ENCODE measurements around the gene BCAP29. TPM values are rescaled to one million over a fixed set of nuclear protein-coding genes. Genes with fewer than 3 reads are reported as not detected.

Gene BCAP29
- total RNA-seq, 1 donor from 2014 or later: 62.2 TPM

DNA sequence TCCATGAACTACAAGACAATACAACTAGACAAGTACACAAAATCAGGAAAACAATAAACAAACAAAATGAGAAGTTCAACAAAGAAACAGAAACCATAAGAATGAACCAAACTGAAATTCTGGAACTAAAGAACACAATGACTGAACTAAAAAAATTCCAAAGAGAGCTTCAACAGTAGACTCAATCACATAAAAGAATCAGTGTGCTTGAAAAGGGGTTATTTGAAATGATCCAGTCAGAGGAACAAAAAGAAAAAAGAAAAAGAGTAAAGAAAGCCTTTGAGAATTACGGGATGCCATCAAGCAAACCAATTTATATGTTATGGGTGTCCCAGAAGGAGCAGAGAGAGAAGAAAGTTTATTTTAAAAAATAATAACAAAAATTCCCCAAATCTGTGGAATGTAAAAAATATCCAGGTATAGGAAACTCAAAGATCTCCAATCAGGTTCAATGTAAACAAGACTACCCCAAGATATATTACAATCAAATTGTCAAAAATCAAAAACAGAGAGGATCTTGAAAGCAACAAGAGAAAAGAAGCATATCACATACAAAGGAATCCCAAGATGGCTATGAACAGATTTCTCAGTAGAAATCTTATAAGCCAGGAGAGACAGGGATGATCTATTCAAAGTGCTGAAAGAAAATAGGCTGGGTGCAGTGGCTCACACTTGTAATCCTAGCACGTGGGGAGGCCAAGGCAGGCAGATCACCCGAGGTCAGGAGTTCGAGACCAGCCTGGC lies 35.0 kb upstream of the BCAP29 start:
- TF ChIP-seq, protein P1, sequence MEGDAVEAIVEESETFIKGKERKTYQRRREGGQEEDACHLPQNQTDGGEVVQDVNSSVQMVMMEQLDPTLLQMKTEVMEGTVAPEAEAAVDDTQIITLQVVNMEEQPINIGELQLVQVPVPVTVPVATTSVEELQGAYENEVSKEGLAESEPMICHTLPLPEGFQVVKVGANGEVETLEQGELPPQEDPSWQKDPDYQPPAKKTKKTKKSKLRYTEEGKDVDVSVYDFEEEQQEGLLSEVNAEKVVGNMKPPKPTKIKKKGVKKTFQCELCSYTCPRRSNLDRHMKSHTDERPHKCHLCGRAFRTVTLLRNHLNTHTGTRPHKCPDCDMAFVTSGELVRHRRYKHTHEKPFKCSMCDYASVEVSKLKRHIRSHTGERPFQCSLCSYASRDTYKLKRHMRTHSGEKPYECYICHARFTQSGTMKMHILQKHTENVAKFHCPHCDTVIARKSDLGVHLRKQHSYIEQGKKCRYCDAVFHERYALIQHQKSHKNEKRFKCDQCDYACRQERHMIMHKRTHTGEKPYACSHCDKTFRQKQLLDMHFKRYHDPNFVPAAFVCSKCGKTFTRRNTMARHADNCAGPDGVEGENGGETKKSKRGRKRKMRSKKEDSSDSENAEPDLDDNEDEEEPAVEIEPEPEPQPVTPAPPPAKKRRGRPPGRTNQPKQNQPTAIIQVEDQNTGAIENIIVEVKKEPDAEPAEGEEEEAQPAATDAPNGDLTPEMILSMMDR (IDR thresholded peaks at IDR 0.05; ENCODE audit: insufficient read depth, low read length, poor library complexity, severe bottlenecking): no peak
- Histone ChIP-seq H3K36me3 (ENCODE audit: control insufficient read depth, insufficient read depth, low read length) (peaks cover 1% of the 10 kb centered on the region), H3K4me3 (ENCODE audit: low read depth, low read length) (no peak overlapping the region), H3K27me3 (ENCODE audit: control insufficient read depth, insufficient read depth, low read length) (no peaks in the 10 kb centered on the region)
- no peak for DNase-seq (ENCODE audit: low read depth)

- TF ChIP-seq, protein P1 (IDR thresholded peaks at IDR 0.05; ENCODE audit: insufficient read depth, low read length, poor library complexity, severe bottlenecking): no peak
- Histone ChIP-seq H3K27me3 (ENCODE audit: control insufficient read depth, insufficient read depth, low read length) (no peaks in the 10 kb centered on the region), H3K4me3 (ENCODE audit: low read depth, low read length) (no peak overlapping the region), H3K36me3 (ENCODE audit: control insufficient read depth, insufficient read depth, low read length) (no peaks in the 10 kb centered on the region)
- no peak for DNase-seq (ENCODE audit: low read depth)
Measured at GRCh38 chr7:107551936-107552335, 28.1 kb upstream of the BCAP29 start.

- no peaks in the 10 kb centered on the region for H3K27me3 ChIP-seq (ENCODE audit: control insufficient read depth, insufficient read depth, low read length)
- DNase-seq (ENCODE audit: low read depth): no peak
- TF ChIP-seq, protein P1 (IDR thresholded peaks at IDR 0.05; ENCODE audit: insufficient read depth, low read length, poor library complexity, severe bottlenecking): no peak
- no peaks in the 10 kb centered on the region for H3K36me3 ChIP-seq (ENCODE audit: control insufficient read depth, insufficient read depth, low read length)
- H3K4me3 ChIP-seq (ENCODE audit: low read depth, low read length): no peak overlapping the region
Measured at GRCh38 chr7:107555893-107556292, 24.2 kb upstream of the BCAP29 start.

- H3K27me3 ChIP-seq (ENCODE audit: control insufficient read depth, insufficient read depth, low read length): no peaks in the 10 kb centered on the region
- H3K4me3 ChIP-seq (ENCODE audit: low read depth, low read length): no peak overlapping the region
- TF ChIP-seq, protein P1 (IDR thresholded peaks at IDR 0.05; ENCODE audit: insufficient read depth, low read length, poor library complexity, severe bottlenecking): no peak
- H3K36me3 ChIP-seq (ENCODE audit: control insufficient read depth, insufficient read depth, low read length): no peaks in the 10 kb centered on the region
- no peak for DNase-seq (ENCODE audit: low read depth)
Measured at GRCh38 chr7:107559864-107560263, 20.2 kb upstream of the BCAP29 start.

DNA sequence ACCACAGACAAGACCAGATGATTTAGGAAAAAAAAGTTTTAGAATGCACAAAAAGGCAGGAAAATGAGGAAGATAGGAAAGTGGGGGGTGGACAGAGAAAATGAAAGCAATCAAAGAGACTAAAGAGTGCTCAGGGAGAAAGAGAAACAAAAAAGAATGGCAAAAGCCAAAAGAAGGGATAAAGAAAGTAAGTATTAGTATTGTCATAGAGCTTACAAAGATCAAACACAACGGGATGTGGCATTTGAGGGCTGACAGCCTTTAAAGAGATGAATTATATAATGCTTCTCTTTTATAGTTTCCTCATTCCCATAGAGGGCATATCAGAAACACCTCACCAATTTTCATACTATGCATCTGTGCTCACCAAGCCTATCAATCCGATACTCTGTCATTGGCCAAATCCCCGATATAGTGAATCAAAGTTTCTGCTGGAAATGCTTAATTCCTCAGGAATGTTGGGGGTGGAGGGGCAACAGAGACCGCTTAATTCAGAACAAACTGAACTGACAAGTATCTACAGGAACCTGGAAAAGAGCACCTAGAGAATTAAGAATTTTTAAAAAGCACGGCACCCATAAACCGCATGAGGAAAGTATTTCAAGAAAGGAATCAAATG lies 19.0 kb upstream of the BCAP29 start:
- H3K36me3 ChIP-seq (ENCODE audit: control insufficient read depth, insufficient read depth, low read length): no peaks in the 10 kb centered on the region
- no peaks in the 10 kb centered on the region for H3K27me3 ChIP-seq (ENCODE audit: control insufficient read depth, insufficient read depth, low read length)
- TF ChIP-seq, protein P1 (IDR thresholded peaks at IDR 0.05; ENCODE audit: insufficient read depth, low read length, poor library complexity, severe bottlenecking): no peak
- DNase-seq (ENCODE audit: low read depth): no peak
- no peak overlapping the region for H3K4me3 ChIP-seq (ENCODE audit: low read depth, low read length)
